ENCODE results near the gene STRIP1. TPM values are rescaled to one million over a fixed set of nuclear protein-coding genes. Genes with fewer than 3 reads are reported as not detected.

Gene STRIP1
- total RNA-seq, 1 donor from 2014 or later, result 40.8 TPM

- no peak for DNase-seq (ENCODE audit: extremely low spot score in 2 of 2)
- H3K27me3 ChIP-seq, result no peaks in the 10 kb centered on the region
- H3K4me1 ChIP-seq, result no peaks in the 10 kb centered on the region
- no peaks in the 10 kb centered on the region for H3K9me3 ChIP-seq
- intact Hi-C loops (cut with DNase I), result no loop called here
- no peak overlapping the region for H3K4me3 ChIP-seq
- H3K27ac ChIP-seq, result no peak overlapping the region
- no peak for TF ChIP-seq POLR2AphosphoS5 (IDR thresholded peaks at IDR 0.05; ENCODE audit: insufficient read depth in 1 of 2, low read depth in 1 of 2)
- no peak for TF ChIP-seq POLR2A (IDR thresholded peaks at IDR 0.05)
- TF ChIP-seq, protein P1, sequence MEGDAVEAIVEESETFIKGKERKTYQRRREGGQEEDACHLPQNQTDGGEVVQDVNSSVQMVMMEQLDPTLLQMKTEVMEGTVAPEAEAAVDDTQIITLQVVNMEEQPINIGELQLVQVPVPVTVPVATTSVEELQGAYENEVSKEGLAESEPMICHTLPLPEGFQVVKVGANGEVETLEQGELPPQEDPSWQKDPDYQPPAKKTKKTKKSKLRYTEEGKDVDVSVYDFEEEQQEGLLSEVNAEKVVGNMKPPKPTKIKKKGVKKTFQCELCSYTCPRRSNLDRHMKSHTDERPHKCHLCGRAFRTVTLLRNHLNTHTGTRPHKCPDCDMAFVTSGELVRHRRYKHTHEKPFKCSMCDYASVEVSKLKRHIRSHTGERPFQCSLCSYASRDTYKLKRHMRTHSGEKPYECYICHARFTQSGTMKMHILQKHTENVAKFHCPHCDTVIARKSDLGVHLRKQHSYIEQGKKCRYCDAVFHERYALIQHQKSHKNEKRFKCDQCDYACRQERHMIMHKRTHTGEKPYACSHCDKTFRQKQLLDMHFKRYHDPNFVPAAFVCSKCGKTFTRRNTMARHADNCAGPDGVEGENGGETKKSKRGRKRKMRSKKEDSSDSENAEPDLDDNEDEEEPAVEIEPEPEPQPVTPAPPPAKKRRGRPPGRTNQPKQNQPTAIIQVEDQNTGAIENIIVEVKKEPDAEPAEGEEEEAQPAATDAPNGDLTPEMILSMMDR (IDR thresholded peaks at IDR 0.05), result no peak
- no peaks in the 10 kb centered on the region for H3K36me3 ChIP-seq
Measured at GRCh38 chr1:110091791-110092190, 57.4 kb downstream of the STRIP1 start.

GRCh38 chr1:110092991-110093390, 58.6 kb downstream of the STRIP1 start:
- Histone ChIP-seq H3K4me1 (no peaks in the 10 kb centered on the region), H3K4me3 (no peak overlapping the region), H3K9me3 (no peaks in the 10 kb centered on the region), H3K36me3 (no peaks in the 10 kb centered on the region), H3K27me3 (no peaks in the 10 kb centered on the region), H3K27ac (no peak overlapping the region)
- DNase-seq (ENCODE audit: extremely low spot score in 2 of 2), result no peak
- intact Hi-C loops (cut with DNase I), result no loop called here
- TF ChIP-seq POLR2A (IDR thresholded peaks at IDR 0.05) (no peak), POLR2AphosphoS5 (IDR thresholded peaks at IDR 0.05; ENCODE audit: insufficient read depth in 1 of 2, low read depth in 1 of 2) (no peak)
- TF ChIP-seq, protein P1 (IDR thresholded peaks at IDR 0.05), result no peak

DNA sequence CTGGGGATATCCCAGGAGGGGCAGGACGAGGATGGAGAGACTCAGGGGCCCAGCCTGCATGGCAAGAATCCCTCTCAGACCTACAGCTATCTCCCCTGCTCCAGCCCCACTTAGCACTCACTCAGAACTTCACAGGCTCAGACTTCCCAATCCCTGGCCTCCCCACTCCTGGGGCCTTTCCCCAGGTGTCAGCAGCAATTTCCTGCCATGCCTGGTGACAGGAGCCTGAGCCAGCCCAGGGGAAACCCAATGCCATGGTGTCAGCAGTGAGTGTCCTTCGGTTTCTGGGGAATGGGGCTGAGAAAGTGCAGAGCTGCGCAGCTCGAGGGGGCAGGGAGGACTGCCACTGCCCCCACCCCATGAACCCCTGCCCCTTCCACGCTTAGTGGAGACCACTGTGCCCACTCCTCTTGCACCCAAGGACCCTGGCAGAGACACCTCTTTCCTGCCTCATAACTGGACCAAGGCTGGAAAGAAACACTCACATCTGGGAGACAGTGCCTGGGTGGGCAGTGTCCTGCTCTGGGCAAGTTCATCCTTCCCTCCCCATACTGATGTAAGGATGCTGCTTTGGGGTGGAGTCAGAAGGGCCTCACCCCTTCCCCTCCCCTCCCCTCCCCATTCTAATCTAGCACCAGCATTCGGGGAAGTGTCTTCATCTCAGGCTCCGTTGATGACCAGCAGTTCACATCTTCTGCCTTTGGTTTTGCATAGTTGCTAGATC, 60.7 kb downstream of the STRIP1 start:
- no peaks in the 10 kb centered on the region for H3K27me3 ChIP-seq
- H3K9me3 ChIP-seq, result no peaks in the 10 kb centered on the region
- no peaks in the 10 kb centered on the region for H3K36me3 ChIP-seq
- TF ChIP-seq POLR2A (IDR thresholded peaks at IDR 0.05) (no peak), POLR2AphosphoS5 (IDR thresholded peaks at IDR 0.05; ENCODE audit: insufficient read depth in 1 of 2, low read depth in 1 of 2) (no peak)
- TF ChIP-seq, protein P1 (IDR thresholded peaks at IDR 0.05), result no peak
- no peaks in the 10 kb centered on the region for H3K4me1 ChIP-seq
- no peak for DNase-seq (ENCODE audit: extremely low spot score in 2 of 2)
- no peak overlapping the region for H3K27ac ChIP-seq
- H3K4me3 ChIP-seq, result no peak overlapping the region
- intact Hi-C loops (cut with DNase I), result no loop called here

DNA sequence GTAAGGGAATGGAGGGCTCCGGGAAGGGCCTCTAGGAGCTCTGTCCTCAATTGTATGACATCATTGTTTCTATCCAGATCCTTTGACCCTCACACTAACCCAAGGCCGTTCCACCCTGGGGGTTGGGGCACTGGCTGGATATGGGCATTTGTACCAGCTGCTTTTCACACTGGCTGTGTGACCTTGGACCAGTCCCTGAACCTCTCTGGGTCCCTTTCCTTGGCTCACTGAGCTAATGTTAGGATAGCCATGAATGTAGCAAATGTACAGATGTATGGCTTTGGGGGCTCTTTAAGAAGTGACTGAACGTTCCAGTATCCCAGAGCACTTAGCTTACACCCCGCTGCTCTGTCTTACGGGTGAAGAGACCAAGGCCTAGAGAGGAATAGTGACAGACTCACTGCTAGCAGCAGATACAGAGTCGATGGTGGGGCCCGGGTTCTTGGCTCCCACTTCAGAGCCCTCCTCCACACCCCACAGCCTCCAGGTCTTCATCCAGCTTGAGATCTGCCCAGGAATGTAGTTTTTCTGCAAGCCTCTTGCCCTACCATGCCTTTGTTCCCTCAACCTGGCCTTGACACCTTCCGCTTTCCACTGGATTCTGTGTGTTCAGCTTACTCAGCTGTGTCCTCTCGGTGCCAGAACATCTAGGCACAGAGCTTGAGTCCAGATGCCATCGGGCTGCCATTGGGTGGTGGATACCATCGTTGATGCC, 63.2 kb downstream of the STRIP1 start:
- no peak for DNase-seq (ENCODE audit: extremely low spot score in 2 of 2)
- Histone ChIP-seq H3K27me3 (no peaks in the 10 kb centered on the region), H3K4me3 (no peak overlapping the region), H3K27ac (no peak overlapping the region), H3K9me3 (no peaks in the 10 kb centered on the region), H3K36me3 (no peaks in the 10 kb centered on the region), H3K4me1 (no peaks in the 10 kb centered on the region)
- TF ChIP-seq, protein P1 (IDR thresholded peaks at IDR 0.05), result no peak
- TF ChIP-seq POLR2A (IDR thresholded peaks at IDR 0.05) (no peak), POLR2AphosphoS5 (IDR thresholded peaks at IDR 0.05; ENCODE audit: insufficient read depth in 1 of 2, low read depth in 1 of 2) (no peak)
- intact Hi-C loops (cut with DNase I), result no loop called here

Measured in vagina (tissue), 2 donors.